ENCODE data around the gene BEST1.

GRCh38 chr11:61927501-61927900 is 22.6 kb upstream of the BEST1 start:
- TF ChIP-seq RAD21 (conservative IDR thresholded peaks at IDR 0.05) (no peak), POLR2AphosphoS5 (IDR thresholded peaks at IDR 0.05) (no peak), CTCF (IDR thresholded peaks at IDR 0.05; ENCODE audit: poor library complexity, severe bottlenecking) (no peak)
